ENCODE data around the gene ZMYND12. TPM values are rescaled to one million over a fixed set of nuclear protein-coding genes. Genes with fewer than 3 reads are reported as not detected.

The ZMYND12 gene
- total RNA-seq, 1 donor from 2014 or later = 0.49 TPM

DNA sequence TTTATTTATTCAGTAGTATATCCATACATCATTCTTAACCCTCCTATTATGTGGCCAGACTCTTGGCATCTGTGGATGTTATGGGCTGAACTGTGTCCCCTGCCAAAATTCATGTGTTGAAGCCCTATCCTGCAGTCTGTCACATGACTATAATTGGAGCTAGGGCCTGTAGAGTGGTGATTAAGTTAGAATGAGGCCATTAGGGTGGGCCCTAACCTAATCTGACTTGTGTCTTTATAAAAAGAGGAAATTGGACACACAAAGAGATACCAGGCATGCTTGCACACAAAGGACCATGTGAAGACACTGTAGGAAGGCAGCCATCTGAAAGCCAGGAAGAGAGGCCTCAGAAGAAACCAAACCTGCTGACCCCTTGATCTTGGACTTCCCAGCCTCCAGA is 6.6 kb downstream of the ZMYND12 start:
- Mint-ChIP-seq H3K4me1 (ENCODE audit: low read depth, unreplicated experiment) (no peaks in the 10 kb centered on the region), H3K27me3 (ENCODE audit: unreplicated experiment) (no peaks in the 10 kb centered on the region), H3K36me3 (ENCODE audit: unreplicated experiment) (no peaks in the 10 kb centered on the region)

DNA sequence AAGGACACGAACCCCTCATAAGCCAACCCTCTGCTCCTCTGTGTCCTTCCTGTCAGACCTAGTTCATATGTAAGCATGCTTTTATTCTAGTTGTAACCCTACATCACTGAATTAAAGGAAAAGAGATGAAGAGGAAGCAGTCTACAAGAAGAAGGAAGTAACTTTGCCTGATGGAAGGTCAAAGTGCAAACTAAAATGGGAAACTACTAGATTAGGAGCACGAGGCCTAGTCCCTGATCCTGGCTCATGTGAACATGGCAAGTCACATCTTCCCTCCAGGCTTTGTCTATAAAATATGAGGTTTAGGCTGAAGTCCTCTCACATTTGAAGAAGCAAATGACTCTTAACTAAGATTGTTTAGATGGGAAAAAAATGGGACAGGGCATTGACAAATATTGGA is 13.2 kb downstream of the ZMYND12 start:
- Mint-ChIP-seq H3K27me3 (ENCODE audit: unreplicated experiment) (no peaks in the 10 kb centered on the region), H3K36me3 (ENCODE audit: unreplicated experiment) (no peaks in the 10 kb centered on the region), H3K9me3 (ENCODE audit: unreplicated experiment) (no peaks in the 10 kb centered on the region), H3K4me1 (ENCODE audit: low read depth, unreplicated experiment) (no peaks in the 10 kb centered on the region), H3K4me3 (ENCODE audit: unreplicated experiment) (no peak overlapping the region), H3K27ac (ENCODE audit: unreplicated experiment) (no peak overlapping the region)
- DNase-seq = no peak
- TF ChIP-seq, protein P1, sequence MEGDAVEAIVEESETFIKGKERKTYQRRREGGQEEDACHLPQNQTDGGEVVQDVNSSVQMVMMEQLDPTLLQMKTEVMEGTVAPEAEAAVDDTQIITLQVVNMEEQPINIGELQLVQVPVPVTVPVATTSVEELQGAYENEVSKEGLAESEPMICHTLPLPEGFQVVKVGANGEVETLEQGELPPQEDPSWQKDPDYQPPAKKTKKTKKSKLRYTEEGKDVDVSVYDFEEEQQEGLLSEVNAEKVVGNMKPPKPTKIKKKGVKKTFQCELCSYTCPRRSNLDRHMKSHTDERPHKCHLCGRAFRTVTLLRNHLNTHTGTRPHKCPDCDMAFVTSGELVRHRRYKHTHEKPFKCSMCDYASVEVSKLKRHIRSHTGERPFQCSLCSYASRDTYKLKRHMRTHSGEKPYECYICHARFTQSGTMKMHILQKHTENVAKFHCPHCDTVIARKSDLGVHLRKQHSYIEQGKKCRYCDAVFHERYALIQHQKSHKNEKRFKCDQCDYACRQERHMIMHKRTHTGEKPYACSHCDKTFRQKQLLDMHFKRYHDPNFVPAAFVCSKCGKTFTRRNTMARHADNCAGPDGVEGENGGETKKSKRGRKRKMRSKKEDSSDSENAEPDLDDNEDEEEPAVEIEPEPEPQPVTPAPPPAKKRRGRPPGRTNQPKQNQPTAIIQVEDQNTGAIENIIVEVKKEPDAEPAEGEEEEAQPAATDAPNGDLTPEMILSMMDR (IDR thresholded peaks at IDR 0.05; ENCODE audit: partially characterized antibody, unreplicated experiment) = no peak

More for the DNA sequence above, 6.6 kb downstream of the ZMYND12 start:
- Mint-ChIP-seq H3K9me3 (ENCODE audit: unreplicated experiment) (no peaks in the 10 kb centered on the region), H3K4me3 (ENCODE audit: unreplicated experiment) (no peak overlapping the region), H3K27ac (ENCODE audit: unreplicated experiment) (no peak overlapping the region)
- TF ChIP-seq, protein P1 (IDR thresholded peaks at IDR 0.05; ENCODE audit: partially characterized antibody, unreplicated experiment) = no peak
- no peak for DNase-seq

DNA sequence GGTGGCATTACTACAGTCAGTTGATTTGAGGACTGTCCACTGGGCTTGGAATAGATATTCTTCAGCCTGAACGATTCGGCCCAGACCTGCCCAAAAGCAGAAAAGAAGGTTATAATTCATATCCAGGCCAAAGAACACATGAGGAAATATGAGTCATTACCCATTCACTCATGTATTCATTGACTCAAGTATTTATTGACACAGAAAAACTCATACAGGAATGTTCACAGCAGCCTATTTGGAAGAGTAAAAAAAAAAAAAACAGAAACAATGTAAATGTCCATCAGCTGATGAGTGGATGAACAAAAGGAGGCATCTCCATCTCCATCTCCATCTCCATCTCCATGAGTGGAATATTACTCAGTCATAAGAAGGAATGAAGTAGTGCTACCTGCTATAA is 15.9 kb downstream of the ZMYND12 start:
- Mint-ChIP-seq H3K4me1 (ENCODE audit: low read depth, unreplicated experiment) (no peaks in the 10 kb centered on the region), H3K27me3 (ENCODE audit: unreplicated experiment) (no peaks in the 10 kb centered on the region)
- TF ChIP-seq, protein P1 (IDR thresholded peaks at IDR 0.05; ENCODE audit: partially characterized antibody, unreplicated experiment) = no peak

DNA sequence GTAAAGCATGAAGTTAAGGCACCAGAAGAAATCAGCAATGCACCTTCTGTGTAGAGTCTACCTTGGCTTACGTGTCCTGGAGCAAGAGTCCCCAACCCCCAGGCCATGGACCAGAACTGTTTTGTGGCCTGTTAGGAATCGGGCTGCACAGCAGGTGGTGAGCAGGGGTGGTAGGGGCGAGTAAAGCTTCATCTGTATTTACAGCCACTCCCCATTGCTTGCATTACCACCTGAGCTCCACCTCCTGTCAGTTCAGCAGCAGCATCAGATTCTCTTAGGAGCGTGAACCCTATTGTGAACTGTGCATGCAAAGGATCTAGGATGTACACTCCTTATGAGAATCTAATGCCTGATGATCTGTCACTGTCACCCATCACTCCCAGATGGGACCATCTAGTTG is 21.5 kb downstream of the ZMYND12 start:
- Mint-ChIP-seq H3K27ac (ENCODE audit: unreplicated experiment) (no peak overlapping the region), H3K9me3 (ENCODE audit: unreplicated experiment) (peaks cover 2% of the 10 kb centered on the region), H3K4me3 (ENCODE audit: unreplicated experiment) (no peak overlapping the region), H3K27me3 (ENCODE audit: unreplicated experiment) (no peaks in the 10 kb centered on the region), H3K36me3 (ENCODE audit: unreplicated experiment) (peaks cover 4% of the 10 kb centered on the region), H3K4me1 (ENCODE audit: low read depth, unreplicated experiment) (peaks cover 8% of the 10 kb centered on the region)
- no peak for DNase-seq
- TF ChIP-seq, protein P1 (IDR thresholded peaks at IDR 0.05; ENCODE audit: partially characterized antibody, unreplicated experiment) = no peak

More for the DNA sequence above, 15.9 kb downstream of the ZMYND12 start:
- DNase-seq = no peak
- no peak overlapping the region for H3K27ac Mint-ChIP-seq (ENCODE audit: unreplicated experiment)
- H3K9me3 Mint-ChIP-seq (ENCODE audit: unreplicated experiment) = no peaks in the 10 kb centered on the region
- H3K4me3 Mint-ChIP-seq (ENCODE audit: unreplicated experiment) = no peak overlapping the region
- peaks cover 3% of the 10 kb centered on the region for H3K36me3 Mint-ChIP-seq (ENCODE audit: unreplicated experiment)

DNA sequence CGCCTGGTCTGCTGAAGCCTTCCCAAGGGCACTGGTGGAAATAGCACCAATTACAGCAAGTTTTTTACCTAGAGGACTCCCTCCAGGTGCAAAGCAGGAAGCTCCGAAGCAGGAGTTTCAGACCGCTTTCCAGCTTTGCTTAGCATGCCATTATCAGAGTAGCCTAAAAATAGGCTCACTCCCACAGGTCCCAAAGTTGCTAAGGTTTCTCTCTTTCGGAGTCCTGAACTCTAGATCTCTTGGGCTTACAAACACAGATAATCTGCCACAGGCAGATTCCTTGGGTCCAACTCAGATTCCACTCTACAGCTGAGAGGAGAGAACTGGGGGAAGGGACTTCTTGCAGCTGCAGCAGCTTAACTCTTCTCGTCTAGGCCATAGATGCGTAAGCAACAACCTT is 22.5 kb downstream of the ZMYND12 start:
- H3K4me1 Mint-ChIP-seq (ENCODE audit: low read depth, unreplicated experiment) = peaks cover 10% of the 10 kb centered on the region
- no peak overlapping the region for H3K4me3 Mint-ChIP-seq (ENCODE audit: unreplicated experiment)
- no peak overlapping the region for H3K27ac Mint-ChIP-seq (ENCODE audit: unreplicated experiment)
- peaks cover 2% of the 10 kb centered on the region for H3K9me3 Mint-ChIP-seq (ENCODE audit: unreplicated experiment)
- TF ChIP-seq, protein P1 (IDR thresholded peaks at IDR 0.05; ENCODE audit: partially characterized antibody, unreplicated experiment) = no peak
- H3K36me3 Mint-ChIP-seq (ENCODE audit: unreplicated experiment) = peaks cover 4% of the 10 kb centered on the region
- H3K27me3 Mint-ChIP-seq (ENCODE audit: unreplicated experiment) = no peaks in the 10 kb centered on the region
- DNase-seq = no peak
